H1 (cell line): ENCODE data around the gene FCGBP. TPM values are rescaled to one million over a fixed set of nuclear protein-coding genes. Genes with fewer than 3 reads are reported as not detected.

Source experiments
- CTCF ChIA-PET: fragments of 300-600 bp; sonication (Branson Sonifier 250); formaldehyde crosslinking; loops from one replicate; lab custom pipeline; 2021; ENCODE audit not compliant: partially characterized antibody; lab: Charles Lee
- POLR2A ChIA-PET: fragments of 300-600 bp; sonication (Branson Sonifier 250); formaldehyde crosslinking; loops from one replicate; lab custom pipeline; 2021; ENCODE audit warnings: inconsistent platforms; ENCODE audit not compliant: partially characterized antibody; lab: Charles Lee
- DNase-seq, 2 experiments: peaks; one replicate each; pipeline versions ENCODE4 v3.0.0 to v3.0.0-alpha.2; 2010 to 2022; ENCODE audit warnings: low spot score in 2 of 2, low read depth in 1 of 2, mixed read lengths in 1 of 2
- FAIRE-seq: peaks from 2 replicates; lab custom pipeline; 2011; peaks lifted over from hg19 to GRCh38; lab: Jason Lieb, UNC
- H2AFZ ChIP-seq: 2 replicates; pipeline ENCODE4 v1.8.1; 2012; ENCODE audit warnings: low read length, inconsistent platforms
- H2AK5ac ChIP-seq: 2 replicates; pipeline ENCODE4 v1.6.1; 2013; ENCODE audit warnings: low read depth, low read length
- H2BK120ac ChIP-seq: replicated peaks from 2 replicates; pipeline ENCODE3; 2013; ENCODE audit warnings: low read depth, low read length, inconsistent platforms
- H2BK12ac ChIP-seq: 2 replicates; pipeline ENCODE4 v1.6.1; 2013; ENCODE audit warnings: low read depth, low read length
- H2BK15ac ChIP-seq: 2 replicates; pipeline ENCODE4 v1.6.1; 2013; ENCODE audit warnings: low read length
- H2BK20ac ChIP-seq: 2 replicates; pipeline ENCODE4 v1.6.1; 2013; ENCODE audit warnings: low read length
- H2BK5ac ChIP-seq: 2 replicates; pipeline ENCODE4 v1.6.1; 2013; ENCODE audit warnings: low read depth, low read length
- H3K14ac ChIP-seq: 2 replicates; pipeline ENCODE4 v1.6.1; 2013; ENCODE audit warnings: inconsistent platforms; ENCODE audit not compliant: insufficient read length
- H3K18ac ChIP-seq: 2 replicates; pipeline ENCODE4 v1.6.1; 2013; ENCODE audit warnings: low read length; ENCODE audit errors: extremely low read depth
- H3K23ac ChIP-seq: 2 replicates; pipeline ENCODE4 v1.6.1; 2013; ENCODE audit warnings: inconsistent platforms; ENCODE audit not compliant: insufficient read length
- H3K23me2 ChIP-seq: 2 replicates; pipeline ENCODE4 v1.6.1; 2013; ENCODE audit warnings: low read depth, low read length
- H3K27ac ChIP-seq: 2 replicates; pipeline ENCODE4 v1.6.1; 2011; ENCODE audit warnings: low read depth, low read length, inconsistent platforms
- H3K27me3 ChIP-seq, 4 experiments: replicated peaks in 1 of 4; 1 replicate in 1 of 4; 2 replicates in 3 of 4; pipeline versions ENCODE4 v1.6.1 to v1.8.1; 2011 to 2013; ENCODE audit warnings: low read length in 3 of 4, mild to moderate bottlenecking in 3 of 4, inconsistent platforms in 2 of 4, mixed read lengths in 2 of 4, moderate library complexity in 1 of 4; ENCODE audit not compliant: control insufficient read depth in 3 of 4, insufficient read depth in 3 of 4; ENCODE audit errors: extremely low read depth in 1 of 4
- H3K36me3 ChIP-seq, 4 experiments: 2 replicates each; pipeline versions ENCODE4 v1.6.1 to v1.8.1; 2011 to 2013; ENCODE audit warnings: mild to moderate bottlenecking in 4 of 4, low read length in 3 of 4, moderate library complexity in 2 of 4, control low read depth in 1 of 4, inconsistent platforms in 1 of 4; ENCODE audit not compliant: insufficient read depth in 4 of 4, control insufficient read depth in 2 of 4
- H3K4ac ChIP-seq: replicated peaks from 2 replicates; pipeline ENCODE3; 2013; ENCODE audit warnings: low read length, low read depth, mixed read lengths, inconsistent platforms; ENCODE audit not compliant: insufficient read length
- H3K4me1 ChIP-seq, 4 experiments: replicated peaks in 1 of 4; 1 replicate in 1 of 4; 2 replicates in 3 of 4; pipeline versions ENCODE4 v1.6.1 to v1.8.1; 2011 to 2013; ENCODE audit warnings: low read length in 3 of 4, inconsistent platforms in 2 of 4, mixed read lengths in 1 of 4; ENCODE audit not compliant: insufficient read depth in 4 of 4, control insufficient read depth in 3 of 4
- H3K4me2 ChIP-seq, 2 experiments: 2 replicates each; pipeline versions ENCODE4 v1.6.1 to v1.8.1; 2011 to 2013; ENCODE audit warnings: low read depth in 2 of 2, low read length in 2 of 2, control low read depth in 1 of 2, inconsistent platforms in 1 of 2, mild to moderate bottlenecking in 1 of 2; ENCODE audit not compliant: insufficient read depth in 1 of 2
- H3K4me3 ChIP-seq, 4 experiments: fragments of 200-600, 300-600 bp in 1 of 4; sonication (generic), shearing (Covaris generic), sonication (Bioruptor Twin) in 1 of 4; 2 replicates each; pipeline versions ENCODE4 v1.5.1 to v1.8.1; 2011 to 2016; ENCODE audit warnings: low read length in 4 of 4, low read depth in 3 of 4, control low read depth in 2 of 4, inconsistent platforms in 2 of 4, mild to moderate bottlenecking in 2 of 4, mixed read lengths in 1 of 4, moderate library complexity in 1 of 4; ENCODE audit not compliant: insufficient read depth in 2 of 4; ENCODE audit errors: extremely low read depth in 1 of 4
- H3K56ac ChIP-seq: replicated peaks from 2 replicates; pipeline ENCODE3; 2013; ENCODE audit warnings: low read depth, mild to moderate bottlenecking, mixed read lengths, low read length, inconsistent platforms; ENCODE audit not compliant: insufficient read length
- H3K79me1 ChIP-seq: 2 replicates; pipeline ENCODE4 v1.6.1; 2013; ENCODE audit warnings: low read depth, low read length, control low read depth
- H3K79me2 ChIP-seq, 2 experiments: 2 replicates each; pipeline versions ENCODE4 v1.6.1 to v1.8.1; 2012 to 2013; ENCODE audit warnings: low read length in 2 of 2, mild to moderate bottlenecking in 2 of 2, inconsistent platforms in 1 of 2; ENCODE audit not compliant: insufficient read depth in 2 of 2, control insufficient read depth in 1 of 2
- H3K9ac ChIP-seq, 4 experiments: replicated peaks in 1 of 4; 1 replicate in 1 of 4; 2 replicates in 3 of 4; pipeline versions ENCODE4 v1.6.1 to v1.8.1; 2011 to 2013; ENCODE audit warnings: low read depth in 3 of 4, low read length in 3 of 4, control low read depth in 2 of 4, mild to moderate bottlenecking in 2 of 4, moderate library complexity in 2 of 4, inconsistent platforms in 1 of 4; ENCODE audit errors: extremely low read depth in 1 of 4
- H3K9me3 ChIP-seq, 2 experiments: 2 replicates each; pipeline versions ENCODE4 v1.6.1 to v1.8.1; 2012 to 2013; ENCODE audit warnings: mild to moderate bottlenecking in 2 of 2, moderate library complexity in 2 of 2, control low read depth in 1 of 2, inconsistent platforms in 1 of 2, low read depth in 1 of 2, low read length in 1 of 2, mixed read lengths in 1 of 2; ENCODE audit not compliant: insufficient read depth in 2 of 2
- H4K20me1 ChIP-seq, 2 experiments: replicated peaks in 1 of 2; 2 replicates each; pipeline versions ENCODE3 to v1.8.1; 2011 to 2013; ENCODE audit warnings: inconsistent platforms in 2 of 2, low read length in 2 of 2, mild to moderate bottlenecking in 1 of 2; ENCODE audit not compliant: insufficient read depth in 2 of 2, control insufficient read depth in 1 of 2
- H4K5ac ChIP-seq: 2 replicates; pipeline ENCODE4 v1.6.1; 2013; ENCODE audit warnings: low read length, low read depth, mixed read lengths, inconsistent platforms; ENCODE audit not compliant: insufficient read length
- H4K8ac ChIP-seq: 2 replicates; pipeline ENCODE4 v1.8.0; 2013; ENCODE audit warnings: mild to moderate bottlenecking, moderate library complexity, low read length, inconsistent platforms; ENCODE audit not compliant: insufficient read depth; ENCODE audit errors: extremely low read depth
- H4K91ac ChIP-seq: replicated peaks from 2 replicates; pipeline ENCODE3; 2013; ENCODE audit warnings: low read length, mixed read lengths, inconsistent platforms; ENCODE audit not compliant: insufficient read length
- ASH2L ChIP-seq: fragments of 200-600, 300-600 bp; sonication (generic); IDR thresholded peaks from one replicate; pipeline ENCODE4 v1.7.1; 2017; ENCODE audit warnings: low read length
- CEBPB ChIP-seq: IDR thresholded peaks from 2 replicates; pipeline ENCODE4 v1.6.1; 2012; ENCODE audit warnings: low read depth, low read length
- EP300 ChIP-seq, 2 experiments: IDR thresholded peaks; 1 replicate in 1 of 2; 2 replicates in 1 of 2; pipeline ENCODE4 v1.6.1; 2011 to 2012; ENCODE audit warnings: low read depth in 2 of 2, low read length in 2 of 2, mild to moderate bottlenecking in 2 of 2, borderline replicate concordance in 1 of 2, inconsistent platforms in 1 of 2, moderate library complexity in 1 of 2
- FOSL1 ChIP-seq: IDR thresholded peaks from 2 replicates; pipeline ENCODE4 v1.6.1; 2011; ENCODE audit warnings: mild to moderate bottlenecking, low read depth, low read length, moderate library complexity; ENCODE audit not compliant: insufficient read depth
- KDM1A ChIP-seq: fragments of 200-600, 300-600 bp; sonication (generic); IDR thresholded peaks from 2 replicates; pipeline ENCODE4 v1.7.1; 2016; ENCODE audit warnings: mild to moderate bottlenecking, low read length, borderline replicate concordance
- SP1 ChIP-seq: IDR thresholded peaks from 2 replicates; pipeline ENCODE4 v1.6.1; 2011; ENCODE audit warnings: low read depth, low read length
- TAF7 ChIP-seq: optimal IDR thresholded peaks from 2 replicates; pipeline ENCODE3; 2011; ENCODE audit warnings: low read depth, mild to moderate bottlenecking, inconsistent platforms, low read length, moderate library complexity, borderline replicate concordance
- ZNF274 ChIP-seq: IDR thresholded peaks from 2 replicates; pipeline ENCODE4 v1.7.0; 2012; ENCODE audit warnings: low read length, borderline replicate concordance; ENCODE audit errors: extremely low read depth
- WGBS, 2 experiments: shearing (Covaris generic) in 1 of 2; methylation state at CpG; one replicate each; pipeline versions ENCODE4 v1.1.6 to v1.1.7; 2013 to 2015; ENCODE audit warnings: low lambda C conversion rate in 2 of 2, mixed read lengths in 2 of 2, inconsistent platforms in 1 of 2, low coverage in 1 of 2, missing lambda C conversion rate in 1 of 2; ENCODE audit not compliant: insufficient replicate concordance in 2 of 2, insufficient coverage in 1 of 2, insufficient read length in 1 of 2; ENCODE audit errors: extremely low coverage in 1 of 2, missing lambda C conversion rate in 1 of 2; 5-methylcytosine and 5-hydroxymethylcytosine counted together
- polyA plus RNA-seq, 7 experiments: library from polyadenylated mRNA; depleted of rRNA in 3 of 7; stranded (reverse) in 5 of 7; unstranded in 2 of 7; fragments of >200 nt in 5 of 7; fragments of 200-250 nt in 2 of 7; gene quantifications; 1 replicate in 5 of 7; 2 replicates in 1 of 7; 4 replicates in 1 of 7; pipeline versions ENCODE4 v1.2.1 to v1.2.3, GENCODE V29; 2011 to 2013; ENCODE audit warnings: missing spikeins in 2 of 7, mixed read lengths in 2 of 7
- total RNA-seq: library from RNA; stranded (reverse); fragmentation: NEBNext Ultra II Directional; extraction: Animal tissue kit (Norgen Biotek cat#: 25700); gene quantifications from 2 replicates; pipeline ENCODE4 v1.2.1, GENCODE V29; 2021

Gene FCGBP
- total and polyA plus RNA-seq, 2 of the 8 experiments (the other 6 are each of a cell fraction or from before 2014, with no cell fraction given) = 1.1 to 3.1 TPM

DNA sequence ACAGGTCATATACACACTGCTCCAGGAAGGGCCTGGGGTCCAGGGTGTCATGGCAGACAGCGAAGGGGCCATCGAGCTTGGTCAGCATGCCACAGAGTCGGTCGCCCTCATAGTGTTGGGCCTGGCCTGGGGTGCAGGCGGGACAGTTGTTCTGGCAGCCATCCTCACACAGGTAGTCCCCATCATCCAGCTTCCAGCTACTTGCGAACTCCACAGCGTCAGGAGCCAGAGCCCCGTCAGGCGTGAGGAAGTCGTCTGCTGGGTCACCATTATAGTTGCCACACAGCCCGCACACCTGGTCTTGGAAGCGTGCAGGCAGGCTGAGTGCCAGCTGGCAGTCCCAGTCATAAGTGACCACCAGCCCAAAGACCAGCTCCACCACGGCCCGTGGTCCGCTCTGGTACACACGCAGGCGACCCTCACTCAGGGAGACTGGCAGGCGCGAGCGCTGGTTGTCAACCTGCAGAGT lies 16.2 kb downstream of the FCGBP start:
- Histone ChIP-seq H4K5ac (no peak overlapping the region), H4K20me1 (no peaks in the 10 kb centered on the region), H3K56ac (no peak overlapping the region), H3K79me1 (no peaks in the 10 kb centered on the region), H2BK120ac (no peak overlapping the region), H3K14ac (no peak overlapping the region), H4K91ac (peak overlapping the region; percentile 27), H2AFZ (no peak overlapping the region), H4K8ac (no peak overlapping the region), H2BK20ac (no peak overlapping the region), H3K4me1 (no peaks in the 10 kb centered on the region), H3K9ac (no peak overlapping the region), H3K27ac (no peak overlapping the region), H2BK15ac (no peak overlapping the region), H3K4me2 (no peak overlapping the region), H3K18ac (no peak overlapping the region), H3K4ac (no peak overlapping the region), H3K36me3 (no peaks in the 10 kb centered on the region), H2AK5ac (no peak overlapping the region), H3K9me3 (no peaks in the 10 kb centered on the region), H2BK5ac (no peak overlapping the region), H3K23ac (no peak overlapping the region), H3K23me2 (0 out of 2 replicates have a peak, but pooled peaks cover 2% of the 10 kb centered on the region), H3K4me3 (no peak overlapping the region), H2BK12ac (no peak overlapping the region), H3K79me2 (no peaks in the 10 kb centered on the region), H3K27me3 (no peaks in the 10 kb centered on the region)
- 90% methylated on average over 20 of the region's 20 CpGs; no CpG with 5 or more reads in 1 of the 2 experiments for WGBS, 2 experiments
- FAIRE-seq = no peak
- CTCF ChIA-PET = no interaction called here
- TF ChIP-seq TAF7 (no peak), ASH2L (no peak), KDM1A (no peak), SP1 (no peak), FOSL1 (no peak), ZNF274 (no peak), CEBPB (no peak), EP300 (IDR thresholded peaks at IDR 0.05; ENCODE audit: borderline replicate concordance in 1 of 2, low read depth in 2 of 2, low read length in 2 of 2) (no peak)
- no peak for DNase-seq
- POLR2A ChIA-PET = no interaction called here
